Left ventricle myocardium inferior (tissue), 1 donor: ENCODE measurements around the gene RUFY3. TPM values are rescaled to one million over a fixed set of nuclear protein-coding genes. Genes with fewer than 3 reads are reported as not detected.
"Not testable (repeated sequence)": the region's sequence is repeated elsewhere in the genome, so short reads cannot be mapped to it uniquely, and the experiment has no call there.

Source experiments
- DNase-seq: peaks from one replicate; pipeline ENCODE4 v3.0.0-alpha.2; 2020
- H3K27ac ChIP-seq: fragments of 200-600 bp; replicated peaks from 2 replicates; pipeline ENCODE4 v1.8.0; 2021
- H3K27me3 ChIP-seq: fragments of 200-600 bp; 2 replicates; pipeline ENCODE4 v1.8.0; 2021; ENCODE audit warnings: low read depth
- H3K36me3 ChIP-seq: fragments of 200-600 bp; 2 replicates; pipeline ENCODE4 v1.8.0; 2021
- H3K4me1 ChIP-seq: fragments of 200-600 bp; 2 replicates; pipeline ENCODE4 v1.8.0; 2021
- H3K4me3 ChIP-seq: fragments of 200-600 bp; 2 replicates; pipeline ENCODE4 v1.8.0; 2021; ENCODE audit warnings: mild to moderate bottlenecking, moderate library complexity
- H3K9me3 ChIP-seq: fragments of 200-600 bp; replicated peaks from 2 replicates; pipeline ENCODE4 v1.8.0; 2021
- intact Hi-C: fragments of 100-400 bp; cut with micrococcal nuclease; formaldehyde crosslinking; loops from one replicate; pipeline ENCODE4 v1.11.0; 2022
- total RNA-seq: library from RNA; stranded (reverse); fragmentation: NEBNext Ultra II Directional; extraction: Animal tissue kit (Norgen Biotek cat#: 25700); gene quantifications from one replicate; pipeline ENCODE4 v1.2.1, GENCODE V29; 2021
- TF ChIP-seq, protein P1 (sequence below): fragments of 200-600 bp; IDR thresholded peaks from 2 replicates; pipeline ENCODE4 v1.8.0; 2021; ENCODE audit warnings: antibody characterized with exemption, mild to moderate bottlenecking, borderline replicate concordance
- donor health status: DM: no; HTN: yes; CAD: no; lungs with severe emphysema.

Gene RUFY3
- total RNA-seq, 1 donor from 2014 or later = 20.5 TPM

- H3K9me3 ChIP-seq, DNase-seq, H3K27me3 ChIP-seq, H3K36me3 ChIP-seq, intact Hi-C loops, H3K4me3 ChIP-seq: not testable (repeated sequence)
- TF ChIP-seq, protein P1, sequence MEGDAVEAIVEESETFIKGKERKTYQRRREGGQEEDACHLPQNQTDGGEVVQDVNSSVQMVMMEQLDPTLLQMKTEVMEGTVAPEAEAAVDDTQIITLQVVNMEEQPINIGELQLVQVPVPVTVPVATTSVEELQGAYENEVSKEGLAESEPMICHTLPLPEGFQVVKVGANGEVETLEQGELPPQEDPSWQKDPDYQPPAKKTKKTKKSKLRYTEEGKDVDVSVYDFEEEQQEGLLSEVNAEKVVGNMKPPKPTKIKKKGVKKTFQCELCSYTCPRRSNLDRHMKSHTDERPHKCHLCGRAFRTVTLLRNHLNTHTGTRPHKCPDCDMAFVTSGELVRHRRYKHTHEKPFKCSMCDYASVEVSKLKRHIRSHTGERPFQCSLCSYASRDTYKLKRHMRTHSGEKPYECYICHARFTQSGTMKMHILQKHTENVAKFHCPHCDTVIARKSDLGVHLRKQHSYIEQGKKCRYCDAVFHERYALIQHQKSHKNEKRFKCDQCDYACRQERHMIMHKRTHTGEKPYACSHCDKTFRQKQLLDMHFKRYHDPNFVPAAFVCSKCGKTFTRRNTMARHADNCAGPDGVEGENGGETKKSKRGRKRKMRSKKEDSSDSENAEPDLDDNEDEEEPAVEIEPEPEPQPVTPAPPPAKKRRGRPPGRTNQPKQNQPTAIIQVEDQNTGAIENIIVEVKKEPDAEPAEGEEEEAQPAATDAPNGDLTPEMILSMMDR = peak; percentile 48
- peak overlapping the region; percentile 73 for H3K27ac ChIP-seq
- peaks cover 50% of the 10 kb centered on the region for H3K4me1 ChIP-seq
Measured at GRCh38 chr4:70735915-70736314, 14.2 kb downstream of the RUFY3 start.

GRCh38 chr4:70737006-70737405 is 15.2 kb downstream of the RUFY3 start:
- TF ChIP-seq, protein P1 = no peak
- H3K27me3 ChIP-seq = no peaks in the 10 kb centered on the region
- no peaks in the 10 kb centered on the region for H3K9me3 ChIP-seq
- H3K4me1 ChIP-seq = peaks cover 54% of the 10 kb centered on the region
- no peak overlapping the region for H3K27ac ChIP-seq
- DNase-seq = no peak
- intact Hi-C loops = no loop called here
- no peak overlapping the region for H3K4me3 ChIP-seq
- H3K36me3 ChIP-seq = no peaks in the 10 kb centered on the region

GRCh38 chr4:70737409-70737808 is 15.6 kb downstream of the RUFY3 start:
- Histone ChIP-seq H3K27me3 (no peaks in the 10 kb centered on the region), H3K4me1 (peaks cover 58% of the 10 kb centered on the region), H3K36me3 (no peaks in the 10 kb centered on the region), H3K9me3 (no peaks in the 10 kb centered on the region), H3K27ac (no peak overlapping the region), H3K4me3 (no peak overlapping the region)
- DNase-seq = no peak
- TF ChIP-seq, protein P1 = no peak
- intact Hi-C loops = no loop called here

DNA sequence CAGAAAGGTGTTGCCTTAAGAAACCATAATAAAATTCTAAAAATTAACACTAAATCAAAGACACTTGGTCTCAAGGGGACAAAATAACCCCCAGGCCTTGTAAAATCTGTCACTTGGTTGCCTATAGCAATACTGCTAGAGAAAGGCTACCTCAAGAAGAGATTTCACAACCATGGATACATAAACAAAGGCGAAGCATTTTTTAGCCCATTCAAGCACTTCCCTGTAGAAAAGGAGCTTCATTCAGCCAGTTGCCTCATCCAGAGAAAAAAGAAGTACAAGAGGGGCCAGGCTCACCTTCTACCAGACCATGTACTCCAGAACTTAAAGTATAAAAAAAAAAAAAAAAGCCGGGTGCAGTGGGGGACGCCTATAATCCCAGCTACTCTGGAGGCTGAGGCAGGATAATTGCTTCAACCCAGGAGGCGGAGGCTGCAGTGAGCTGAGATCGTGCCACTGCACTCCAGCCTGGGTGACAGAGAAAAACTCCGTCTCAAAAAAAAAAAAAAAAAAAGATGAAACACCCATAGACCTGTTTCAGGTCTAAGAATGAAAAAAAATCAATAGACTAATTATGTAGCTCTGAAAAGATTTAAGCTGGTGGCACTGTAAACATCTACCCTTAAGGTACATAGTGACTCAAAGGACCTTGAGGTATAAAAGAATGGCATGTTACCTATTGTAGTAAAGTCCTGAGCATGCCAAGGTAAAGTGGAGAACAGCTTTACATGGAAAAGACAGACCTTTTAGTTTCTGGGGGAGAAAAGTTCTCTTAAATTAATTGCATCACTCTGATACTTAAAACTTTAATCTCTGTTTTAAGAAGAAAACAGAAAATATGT is 18.0 kb downstream of the RUFY3 start:
- H3K4me3 ChIP-seq = no peak overlapping the region
- H3K36me3 ChIP-seq = peaks cover under 1% of the 10 kb centered on the region
- TF ChIP-seq, protein P1 = no peak
- no peak for DNase-seq
- intact Hi-C loops = no loop called here
- H3K27me3 ChIP-seq = no peaks in the 10 kb centered on the region
- H3K4me1 ChIP-seq = peaks cover 53% of the 10 kb centered on the region
- no peaks in the 10 kb centered on the region for H3K9me3 ChIP-seq
- H3K27ac ChIP-seq = no peak overlapping the region

DNA sequence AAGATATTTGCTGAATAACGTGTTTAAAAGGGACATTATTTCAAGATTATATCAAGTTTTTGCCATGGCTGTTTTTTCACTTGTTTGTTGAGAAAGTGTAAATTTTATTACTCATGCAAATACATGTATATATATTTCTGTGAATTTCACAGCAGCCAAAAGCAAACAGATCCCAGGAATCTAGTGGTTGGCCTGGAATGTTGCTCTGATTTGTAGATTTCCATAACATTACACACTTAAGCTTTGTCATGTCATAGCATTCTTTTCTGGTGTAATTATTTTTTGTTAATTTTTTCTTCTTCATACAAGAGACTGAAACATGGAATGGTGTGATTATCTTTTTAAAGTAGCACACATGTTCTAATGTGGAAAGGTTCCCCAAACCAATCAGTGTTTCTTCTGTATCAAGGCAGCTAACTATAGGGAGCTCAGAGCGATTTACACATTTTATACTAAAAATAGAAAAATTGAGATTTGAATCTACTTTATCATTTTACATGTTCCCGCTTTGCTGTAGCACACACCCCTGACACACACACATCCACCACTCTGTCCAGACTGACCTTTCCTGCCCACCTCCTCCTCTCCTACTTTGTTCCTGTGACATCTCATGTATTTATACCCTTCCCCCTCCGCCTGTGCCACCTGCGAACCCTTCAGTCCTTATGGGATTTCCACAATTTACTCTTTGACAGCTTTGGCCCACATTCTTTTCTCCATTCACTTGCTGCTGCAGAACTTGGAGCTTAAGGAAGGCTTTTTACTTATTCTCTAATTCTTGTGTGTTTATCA is 20.3 kb downstream of the RUFY3 start:
- intact Hi-C loops = no loop called here
- peaks cover 41% of the 10 kb centered on the region for H3K4me1 ChIP-seq
- DNase-seq = no peak
- H3K27me3 ChIP-seq = no peaks in the 10 kb centered on the region
- TF ChIP-seq, protein P1 = no peak
- H3K4me3 ChIP-seq = peak overlapping the region; percentile 32
- no peaks in the 10 kb centered on the region for H3K9me3 ChIP-seq
- H3K27ac ChIP-seq = no peak overlapping the region
- H3K36me3 ChIP-seq = peaks cover 5% of the 10 kb centered on the region
